GM12878 (cell line): ENCODE results near the gene MAT1A. TPM values are rescaled to one million over a fixed set of nuclear protein-coding genes. Genes with fewer than 3 reads are reported as not detected.
A peak's percentile ranks its signal among the peaks of the same experiment; 100 is the strongest.
"Not testable (repeated sequence)": the region's sequence is repeated elsewhere in the genome, so short reads cannot be mapped to it uniquely, and the experiment has no call there.

Experiments
- ATAC-seq: fragments of 200-7000 bp; cut with Tn5 transposase; 3 replicates; pipeline ENCODE4 v1.9.1; 2020; ENCODE audit warnings: mild to moderate bottlenecking, moderate library complexity
- BruUV-seq: library from RNA; stranded (reverse); fragments of 400-500 nt; replicated peaks from 2 replicates; lab custom pipeline; 2021; lab: Mats Ljungman, UMichigan
- CTCF ChIA-PET: fragments of 300-600 bp; sonication (Branson Sonifier 250); formaldehyde crosslinking; extraction: SDS; loops from one replicate; lab custom pipeline; 2021; ENCODE audit warnings: inconsistent platforms; lab: Yijun Ruan, JAX
- POLR2A ChIA-PET: fragments of 350-600 bp; formaldehyde crosslinking; extraction: SDS; loops from one replicate; lab custom pipeline; 2021; ENCODE audit warnings: inconsistent platforms; lab: Charles Lee
- RAD21 ChIA-PET: fragments of 300-600 bp; sonication (Branson Sonifier 250); formaldehyde crosslinking; loops from one replicate; lab custom pipeline; 2023; ENCODE audit warnings: antibody characterized with exemption; ENCODE audit not compliant: unreplicated experiment; lab: Charles Lee
- SMC1A ChIA-PET: fragments of 300-600 bp; sonication (Branson Sonifier 250); formaldehyde crosslinking; loops from one replicate; lab custom pipeline; 2023; ENCODE audit not compliant: unreplicated experiment, uncharacterized antibody; lab: Charles Lee
- DNase-seq: peaks from one replicate; pipeline ENCODE4 v3.0.0-alpha.2; 2011; ENCODE audit warnings: low read depth, low spot score
- FAIRE-seq: peaks from 3 replicates; lab custom pipeline; 2011; peaks lifted over from hg19 to GRCh38; lab: Jason Lieb, UNC
- H2AFZ ChIP-seq: 2 replicates; pipeline ENCODE4 v1.6.0; 2011; ENCODE audit warnings: low read depth, low read length, control low read depth; ENCODE audit not compliant: control insufficient read depth
- H3K27ac ChIP-seq: 2 replicates; pipeline ENCODE4 v1.5.1; 2011; ENCODE audit warnings: control low read depth; ENCODE audit not compliant: control insufficient read depth, insufficient read depth
- H3K27me3 ChIP-seq, 2 experiments: replicated peaks in 1 of 2; 2 replicates each; pipeline versions ENCODE4 v1.6.0 to v1.6.1; 2011; ENCODE audit warnings: low read length in 1 of 2; ENCODE audit not compliant: control insufficient read depth in 2 of 2, insufficient read depth in 2 of 2
- H3K36me3 ChIP-seq, 2 experiments: 2 replicates each; pipeline ENCODE4 v1.5.1; 2011; ENCODE audit warnings: low read length in 1 of 2; ENCODE audit not compliant: control insufficient read depth in 2 of 2, insufficient read depth in 2 of 2
- H3K4me1 ChIP-seq: 2 replicates; pipeline ENCODE4 v1.6.1; 2011; ENCODE audit warnings: mild to moderate bottlenecking, low read length, moderate library complexity, mixed read lengths; ENCODE audit not compliant: control insufficient read depth, insufficient read depth
- H3K4me2 ChIP-seq: 2 replicates; pipeline ENCODE4 v1.6.0; 2011; ENCODE audit warnings: control low read depth; ENCODE audit not compliant: control insufficient read depth, insufficient read depth
- H3K4me3 ChIP-seq: fragments of 200-600 bp; sonication (generic); 2 replicates; pipeline ENCODE4 v1.5.1; 2016
- H3K79me2 ChIP-seq: 2 replicates; pipeline ENCODE4 v1.6.0; 2011; ENCODE audit warnings: low read length; ENCODE audit not compliant: control insufficient read depth, insufficient read depth
- H3K9ac ChIP-seq: 2 replicates; pipeline ENCODE4 v1.8.0; 2011; ENCODE audit warnings: low read length, control low read depth, mixed read lengths; ENCODE audit not compliant: control insufficient read depth, insufficient read depth
- H3K9me3 ChIP-seq: replicated peaks from 3 replicates; pipeline ENCODE4 v1.5.1; 2011; ENCODE audit warnings: mild to moderate bottlenecking, low read length; ENCODE audit not compliant: control insufficient read depth, insufficient read depth
- H4K20me1 ChIP-seq: 2 replicates; pipeline ENCODE4 v1.6.0; 2011; ENCODE audit not compliant: control insufficient read depth, insufficient read depth
- CTCF ChIP-seq, 3 experiments: IDR thresholded peaks in 2 of 3; conservative IDR thresholded peaks in 1 of 3; 2 replicates each; pipeline ENCODE4 v1.5.1; 2011; ENCODE audit warnings: low read depth in 3 of 3, low read length in 3 of 3, mild to moderate bottlenecking in 3 of 3, control low read depth in 2 of 3, moderate library complexity in 2 of 3, inconsistent platforms in 1 of 3, mixed read lengths in 1 of 3; ENCODE audit not compliant: control insufficient read depth in 2 of 3, insufficient read depth in 1 of 3; ENCODE audit errors: extremely low read depth in 1 of 3
- ELK1 ChIP-seq: IDR thresholded peaks from 2 replicates; pipeline ENCODE4 v1.6.1; 2012; ENCODE audit warnings: low read depth, low read length, improper control_type of control experiment
- RAD21 ChIP-seq: IDR thresholded peaks from 2 replicates; pipeline ENCODE4 v1.6.1; 2011; ENCODE audit warnings: mild to moderate bottlenecking, low read depth, low read length, moderate library complexity; ENCODE audit not compliant: insufficient read depth
- RUNX3 ChIP-seq: IDR thresholded peaks from 2 replicates; pipeline ENCODE4 v1.6.1; 2012; ENCODE audit warnings: low read length, inconsistent platforms
- WGBS: methylation state at CpG from one replicate; pipeline ENCODE4 v1.1.6; 2016; ENCODE audit warnings: low lambda C conversion rate; ENCODE audit not compliant: insufficient replicate concordance, insufficient coverage; ENCODE audit errors: missing lambda C conversion rate; 5-methylcytosine and 5-hydroxymethylcytosine counted together
- in situ Hi-C: fragments of 300-500 bp; cut with MboI; formaldehyde crosslinking; loops from 9 replicates; pipeline ENCODE4 v1.14.3; 2018; ENCODE audit warnings: mixed read lengths
- intact Hi-C: fragments of 100-400 bp; cut with micrococcal nuclease; formaldehyde crosslinking; loops from one replicate; pipeline ENCODE4 v1.14.2; 2022; ENCODE audit not compliant: unreplicated experiment
- polyA plus RNA-seq, 11 experiments: library from polyadenylated mRNA; depleted of rRNA in 4 of 11; unstranded in 6 of 11; stranded (reverse) in 5 of 11; fragments of >200 nt; fragmentation: Nextera tagmentation in 4 of 11; fragmentation: Illumina TruSeq in 1 of 11; extraction: Ambion mirVana in 4 of 11; extraction: Trizol in 1 of 11; gene quantifications; 1 replicate in 1 of 11; 2 replicates in 10 of 11; pipeline versions ENCODE4 v1.2.1 to v1.2.3, GENCODE V29; 2011 to 2016; ENCODE audit warnings: inconsistent platforms in 2 of 11, missing spikeins in 2 of 11, low read depth in 1 of 11
- total RNA-seq, 4 experiments: library from RNA; depleted of rRNA in 3 of 4; stranded (reverse); fragments of >200 nt in 3 of 4; fragmentation: Illumina TruSeq in 1 of 4; extraction: Trizol in 1 of 4; gene quantifications; 2 replicates each; pipeline versions ENCODE4 v1.2.1 to v1.2.3, GENCODE V29; 2013 to 2021

MAT1A gene
- total and polyA plus RNA-seq, 10 of the 15 experiments (the other 5 are each of a cell fraction or from before 2014, with no cell fraction given), result 0.23 TPM; not detected in 9

DNA sequence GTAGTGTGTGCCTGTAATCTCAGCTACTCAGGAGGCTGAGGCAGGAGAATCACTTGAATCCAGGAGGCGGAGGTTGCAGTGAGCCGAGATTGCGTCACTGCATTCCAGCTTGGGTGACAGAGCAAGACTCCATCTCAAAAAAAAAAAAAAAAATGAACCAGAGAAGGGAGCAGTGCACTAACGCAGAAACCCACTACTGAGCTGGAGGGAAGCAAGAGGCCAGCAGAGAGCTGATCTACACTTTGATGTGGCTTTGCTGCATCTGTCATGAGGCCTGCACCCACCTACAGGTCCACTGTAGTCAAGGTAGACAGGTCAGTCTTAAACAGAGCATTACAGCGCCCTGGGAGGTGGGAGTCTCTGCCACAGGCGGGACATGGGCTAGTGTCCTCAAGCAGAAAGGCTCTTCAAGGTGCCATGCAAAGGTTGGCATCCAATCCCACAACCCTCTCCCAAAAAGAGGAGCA lies 30.0 kb downstream of the MAT1A start:
- RAD21 ChIA-PET, result interaction anchor here (0.7 kb wide), 1 partner anchor 116 kb away, joined by 4 read pairs; no protein-coding TSS in a partner anchor
- Histone ChIP-seq H4K20me1 (no peaks in the 10 kb centered on the region; the same call in 1 of the 2 replicates), H2AFZ (no peak overlapping the region), H3K36me3 (no peaks in the 10 kb centered on the region), H3K4me2 (no peak overlapping the region), H3K27ac (no peak overlapping the region), H3K4me3 (no peak overlapping the region), H3K79me2 (no peaks in the 10 kb centered on the region), H3K4me1 (no peaks in the 10 kb centered on the region), H3K27me3 (peaks cover 0 to 3% of the 10 kb centered on the region in 2 experiments; a peak in 1 of 4 replicates), H3K9ac (no peak overlapping the region), H3K9me3 (no peaks in the 10 kb centered on the region)
- in situ Hi-C loops (no loop called here), intact Hi-C loops (loop anchor here (5.0 kb wide), 1 partner anchor 202 kb away; no protein-coding TSS in a partner anchor)
- TF ChIP-seq RUNX3 (0 out of 2 replicates have a peak, but pooled peaks have one; percentile 17), ELK1 (no peak)
- DNase-seq, result no peak
- SMC1A ChIA-PET, result interaction anchor here (1.0 kb wide), 1 partner anchor 88 kb away, joined by 3 read pairs; no protein-coding TSS in a partner anchor
- POLR2A ChIA-PET, result no interaction called here
- CTCF ChIA-PET, result interaction anchor here (0.6 to 3.3 kb wide), 2 partner anchors 117 to 178 kb away, joined by 3 to 20 read pairs; no protein-coding TSS in a partner anchor
- no peak for FAIRE-seq
- no peak for ATAC-seq
- BruUV-seq, result no TSS peak
- WGBS, result 26% methylated on average over 6 of the region's 6 CpGs

DNA sequence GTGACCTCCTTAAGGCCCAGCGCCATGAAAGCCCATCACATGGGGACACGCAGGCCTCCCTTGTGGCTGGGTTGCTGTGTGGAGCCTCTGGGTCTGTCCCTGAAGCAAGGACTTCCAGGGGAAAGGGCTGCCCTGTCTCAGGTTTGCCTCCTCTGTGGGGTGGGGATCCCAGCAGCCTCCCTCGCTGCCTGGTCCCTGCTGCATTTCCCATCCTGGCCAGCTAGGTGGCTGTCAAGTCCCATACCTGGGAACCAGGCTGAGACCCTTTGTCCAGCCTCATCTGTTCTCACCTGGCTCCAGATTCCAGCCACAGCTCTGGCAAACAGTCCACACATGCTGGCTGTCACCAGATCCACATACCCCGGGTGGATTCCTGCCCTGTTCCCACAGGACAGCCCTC lies 32.7 kb downstream of the MAT1A start:
- not testable (repeated sequence) for DNase-seq, H3K4me2 ChIP-seq, H3K9me3 ChIP-seq
- CTCF ChIA-PET, result interaction anchor here (1.4 kb wide), 1 partner anchor 34 kb away, joined by 3 read pairs; no protein-coding TSS in a partner anchor
- TF ChIP-seq RAD21 (0 out of 2 replicates have a peak, but pooled peaks have one; percentile 18), CTCF (IDR thresholded peaks at IDR 0.05 in 2 of 3, conservative IDR thresholded peaks at IDR 0.05 in 1 of 3; ENCODE audit: control insufficient read depth in 2 of 3, extremely low read depth in 1 of 3, insufficient read depth in 1 of 3, low read depth in 3 of 3, low read length in 3 of 3) (peak; percentile 20 to 41 (median 34); a peak in 5 of 6 replicates)
- TF ChIP-seq, all 136 proteins: peak for 2; not testable (repeated sequence) for 134
- intact Hi-C loops, result loop anchor here (5.0 kb wide), 1 partner anchor 199 kb away; no protein-coding TSS in a partner anchor
- H3K27me3 ChIP-seq, H3K27ac ChIP-seq, H3K4me1 ChIP-seq, H3K4me3 ChIP-seq, BruUV-seq, RAD21 ChIA-PET, in situ Hi-C loops, H3K9ac ChIP-seq, H3K36me3 ChIP-seq, H4K20me1 ChIP-seq, POLR2A ChIA-PET, H3K79me2 ChIP-seq, H2AFZ ChIP-seq, SMC1A ChIA-PET: not testable (repeated sequence)
- ATAC-seq, result peak; percentile 81
- WGBS, result 31% methylated on average over 4 of the region's 4 CpGs
- FAIRE-seq, result peak; percentile 52

DNA sequence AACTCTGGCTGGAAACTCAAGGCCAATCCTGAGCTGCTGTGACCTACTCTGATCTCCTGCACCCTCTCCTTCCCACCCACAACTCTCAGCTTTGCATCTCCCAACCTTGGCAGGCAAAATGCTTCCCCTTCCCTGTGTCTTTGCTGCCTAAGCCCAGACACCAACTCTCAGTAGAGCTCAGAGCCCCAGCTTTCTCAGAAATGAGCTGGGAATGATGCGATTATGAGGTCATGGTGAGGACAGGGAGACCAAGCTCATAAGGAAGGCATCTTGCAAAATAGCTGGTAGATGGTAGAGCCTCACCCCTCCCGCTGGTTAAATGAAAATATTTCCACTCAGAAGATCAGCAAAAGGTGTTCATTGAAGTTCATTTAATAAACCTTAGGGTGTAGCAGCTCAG lies 34.7 kb downstream of the MAT1A start:
- ATAC-seq, DNase-seq, SMC1A ChIA-PET, POLR2A ChIA-PET, H3K27me3 ChIP-seq, H3K79me2 ChIP-seq, H3K9me3 ChIP-seq, in situ Hi-C loops, BruUV-seq, CTCF ChIA-PET, H3K4me3 ChIP-seq, H4K20me1 ChIP-seq, H3K9ac ChIP-seq, H3K4me1 ChIP-seq, RAD21 ChIA-PET, H3K36me3 ChIP-seq, H3K27ac ChIP-seq, H3K4me2 ChIP-seq, H2AFZ ChIP-seq: not testable (repeated sequence)
- intact Hi-C loops, result loop anchor here (5.0 kb wide), 1 partner anchor 197 kb away; no protein-coding TSS in a partner anchor
- WGBS, result no CpG with 5 or more reads among the region's 2 CpGs
- FAIRE-seq, result peak; percentile 35
